HG02588 (cell line): ENCODE measurements around the gene PIEZO1.
A peak's percentile ranks its signal among the peaks of the same experiment; 100 is the strongest.

Experiments
- ATAC-seq: cut with Tn5 transposase; IDR thresholded peaks from one replicate; pipeline ENCODE4 v1.9.1; 2021; ENCODE audit warnings: mild to moderate bottlenecking, moderate library complexity; ENCODE audit not compliant: unreplicated experiment

PIEZO1 gene

DNA sequence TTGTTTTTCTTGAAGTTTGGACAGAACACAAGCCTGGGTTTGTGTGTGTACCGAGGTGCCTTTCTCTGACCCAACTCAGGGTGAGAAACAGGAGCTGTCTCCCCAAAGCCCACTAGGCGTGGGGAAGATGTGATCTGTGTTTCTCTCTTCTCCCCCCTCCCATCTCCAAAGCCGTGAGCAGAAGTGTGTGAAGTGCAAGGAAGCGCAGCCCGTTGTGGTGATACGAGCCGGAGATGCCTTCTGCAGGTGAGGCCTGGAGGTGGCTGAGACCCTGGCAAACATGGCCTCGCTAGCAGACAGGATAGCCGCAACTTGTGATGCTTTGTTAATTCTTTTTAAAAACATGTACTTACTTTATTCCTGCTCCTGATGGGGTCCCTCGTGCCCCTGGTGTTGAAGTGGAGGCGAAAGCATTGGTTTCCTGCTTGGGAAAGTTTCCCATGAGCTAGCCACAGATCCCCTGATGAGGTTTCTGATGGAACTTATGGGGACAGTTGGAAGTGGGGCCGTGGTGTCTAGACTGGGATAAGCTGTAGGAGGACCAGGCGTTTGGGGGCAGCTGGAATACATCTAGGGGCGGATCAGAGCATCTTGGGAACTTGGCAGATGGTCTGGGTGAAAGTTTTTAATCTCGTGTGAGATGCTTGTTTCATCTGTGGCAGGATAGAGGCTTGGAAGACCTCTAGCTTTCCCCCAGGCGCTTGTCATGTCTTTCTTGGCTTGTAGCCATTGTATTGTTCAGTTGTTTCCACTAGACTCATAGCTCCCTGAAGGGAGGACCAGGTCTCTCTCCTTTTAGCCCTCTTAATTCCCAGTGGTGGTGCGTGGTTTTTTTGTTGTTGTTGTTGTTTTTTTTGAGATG is 77.8 kb downstream of the PIEZO1 start:
- no peak for ATAC-seq

GRCh38 chr16:88706229-88706964 is 78.6 kb downstream of the PIEZO1 start, which contains the start of the genes CTU2 and RNF166:
TSS of gene CTU2 (plus strand) at chr16:88706503. CDS start at chr16:88706531, 28 bp downstream.
TSS of gene RNF166 (minus strand) at chr16:88706408. CDS start at chr16:88706325, 83 bp downstream.
- ATAC-seq: peak; percentile 67

DNA sequence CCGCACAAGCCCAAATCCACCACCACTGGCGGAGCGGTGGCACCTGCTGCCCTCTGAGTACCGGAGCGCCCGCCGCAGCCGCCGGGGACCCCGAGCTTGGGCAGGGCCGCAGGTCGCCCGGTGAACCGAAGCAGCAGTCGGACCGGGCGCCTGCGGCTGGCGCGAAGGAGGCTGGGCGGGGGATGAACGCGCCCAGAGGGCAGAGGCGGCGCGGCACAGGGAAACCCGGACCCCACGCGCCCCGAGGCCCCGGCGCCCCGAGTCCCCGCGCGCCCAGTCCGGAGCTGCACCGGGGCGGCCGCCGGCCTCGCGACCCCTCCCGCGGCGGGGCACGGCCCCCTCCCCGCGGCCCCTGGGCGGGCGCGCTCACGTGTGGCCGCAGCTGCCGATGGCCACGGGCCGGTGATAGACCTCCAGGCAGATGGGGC is 79.2 kb downstream of the PIEZO1 start:
- peak; percentile 12 for ATAC-seq

GRCh38 chr16:88705076-88705684 is 79.8 kb downstream of the PIEZO1 start:
- ATAC-seq: no peak

DNA sequence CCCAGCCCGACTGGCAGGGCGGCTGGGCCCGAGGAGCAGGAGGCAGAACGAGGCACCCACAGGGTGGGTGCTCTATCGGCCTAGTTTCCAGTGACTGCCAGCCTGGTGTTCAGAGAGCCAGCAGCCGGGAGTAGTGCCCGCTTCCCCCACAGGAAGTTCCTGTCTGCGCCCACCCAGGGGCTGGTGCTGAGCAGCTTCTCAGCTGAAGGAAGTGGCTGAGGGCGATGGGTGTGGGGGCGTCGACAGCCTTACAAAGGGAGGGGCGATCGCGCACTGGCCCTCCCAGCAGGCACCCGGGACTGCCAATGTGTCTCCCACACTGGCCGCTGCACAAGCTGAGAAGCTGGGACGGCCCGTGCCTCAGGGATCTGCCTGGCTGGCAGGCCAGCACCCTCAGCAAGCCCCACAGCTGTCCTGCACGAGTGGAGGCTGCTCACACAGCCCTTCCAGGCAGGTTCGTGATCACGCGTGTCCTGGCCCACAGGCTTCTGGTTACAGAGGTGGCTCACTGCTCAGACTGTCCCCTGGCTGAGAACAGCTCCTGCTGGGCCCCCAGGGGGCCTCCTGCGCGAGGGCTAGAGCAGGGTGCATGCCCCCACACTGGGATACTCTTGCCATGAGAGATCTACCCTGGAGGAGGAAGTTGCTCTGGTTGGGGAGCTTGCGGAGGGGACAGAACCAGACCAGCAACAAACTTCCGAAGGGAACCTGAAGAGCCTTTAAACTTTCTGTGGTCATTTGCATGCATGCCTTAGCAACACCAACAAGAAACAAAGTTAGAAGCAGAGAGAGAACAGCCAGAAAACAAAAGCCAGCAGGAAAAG is 81.3 kb downstream of the PIEZO1 start:
- no peak for ATAC-seq

- no peak for ATAC-seq
Measured at GRCh38 chr16:88702371-88703210, 82.4 kb downstream of the PIEZO1 start.

DNA sequence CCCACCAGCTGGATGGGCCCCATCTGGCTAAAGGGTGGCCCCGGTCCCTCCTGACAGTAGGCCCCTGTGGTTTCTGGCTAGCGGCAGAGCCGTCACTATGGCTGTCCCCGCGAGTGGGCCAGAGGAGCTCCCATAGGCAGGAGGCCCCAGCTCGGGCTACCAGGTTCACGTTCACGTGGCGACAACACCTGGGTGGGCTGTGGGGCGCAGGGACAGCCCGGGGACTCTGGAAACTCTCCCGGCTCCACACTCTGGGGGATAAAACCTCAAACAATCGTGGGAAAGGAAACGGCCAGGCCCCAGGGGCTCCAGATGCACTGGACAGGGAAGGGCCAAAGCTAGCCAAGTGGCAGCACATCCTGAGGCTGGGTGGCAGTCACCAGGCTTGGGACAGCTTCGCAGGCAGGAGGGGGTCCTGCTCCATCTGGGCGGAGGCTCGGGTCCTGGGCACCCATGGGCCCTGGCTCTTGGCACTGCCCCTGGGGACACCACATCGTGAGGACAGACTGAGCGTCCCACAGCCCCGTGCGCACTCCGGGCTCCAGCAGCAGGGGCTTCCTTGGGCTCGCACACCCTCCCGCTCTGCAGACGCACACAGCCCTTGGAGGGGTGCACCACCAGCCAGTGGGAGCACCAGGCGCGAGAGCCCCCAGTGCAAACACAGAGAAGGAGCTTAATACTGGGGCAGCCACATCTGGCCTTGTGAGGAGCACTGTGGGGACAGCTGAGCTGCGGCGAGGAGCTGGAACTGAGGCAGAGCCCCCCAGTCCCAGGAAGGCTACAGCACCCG is 83.2 kb downstream of the PIEZO1 start:
- no peak for ATAC-seq

GRCh38 chr16:88700636-88701482 is 84.2 kb downstream of the PIEZO1 start:
- ATAC-seq: peak; percentile 59

- ATAC-seq: no peak
Measured at GRCh38 chr16:88700322-88700635, 84.7 kb downstream of the PIEZO1 start.

DNA sequence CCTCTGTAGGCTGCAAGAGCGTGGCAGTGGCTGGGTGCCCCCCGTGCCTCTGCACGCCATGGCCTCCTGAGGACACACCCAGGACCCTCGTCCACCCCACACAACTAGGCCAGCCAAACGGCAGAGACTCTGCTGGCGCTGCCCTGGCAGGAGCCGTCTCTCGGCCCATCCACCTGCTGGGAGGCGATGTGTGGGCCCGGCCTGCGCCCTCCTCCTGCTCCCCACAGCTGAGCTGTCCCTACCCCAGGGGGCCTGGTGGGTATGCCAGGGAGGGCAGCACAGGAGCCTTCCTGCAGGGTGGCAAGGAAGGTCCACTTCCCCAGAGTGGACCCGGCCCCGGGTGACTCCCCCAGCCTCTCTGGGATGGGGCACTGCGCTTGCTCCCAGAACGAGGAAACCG is 85.8 kb downstream of the PIEZO1 start:
- ATAC-seq: no peak

GRCh38 chr16:88698646-88699045 is 86.4 kb downstream of the PIEZO1 start:
- ATAC-seq: no peak

- ATAC-seq: no peak
Measured at GRCh38 chr16:88697831-88698615, 87.0 kb downstream of the PIEZO1 start.

GRCh38 chr16:88697116-88697830 is 87.7 kb downstream of the PIEZO1 start:
- ATAC-seq: no peak

DNA sequence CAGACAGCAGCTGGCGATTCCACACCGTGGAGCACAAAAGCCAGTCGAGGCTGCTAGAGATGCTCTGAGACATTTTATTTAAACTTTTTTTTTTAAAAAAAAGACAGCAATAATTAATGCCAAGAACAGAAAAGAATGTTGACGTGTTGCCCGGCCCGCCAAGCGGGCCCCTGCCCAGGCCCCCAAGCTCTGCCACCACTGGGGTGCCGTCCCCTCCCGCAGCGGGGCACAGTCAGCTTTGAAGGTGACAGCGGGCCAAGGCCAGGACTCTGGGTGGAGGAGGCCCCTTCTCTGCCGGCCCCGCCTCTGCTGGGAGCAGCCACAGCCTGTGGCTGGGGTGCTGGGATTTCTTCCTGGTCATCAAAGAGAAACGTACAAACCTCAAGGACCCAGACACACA is 88.6 kb downstream of the PIEZO1 start:
- no peak for ATAC-seq

GRCh38 chr16:88695753-88696152 is 89.3 kb downstream of the PIEZO1 start:
- ATAC-seq: no peak

DNA sequence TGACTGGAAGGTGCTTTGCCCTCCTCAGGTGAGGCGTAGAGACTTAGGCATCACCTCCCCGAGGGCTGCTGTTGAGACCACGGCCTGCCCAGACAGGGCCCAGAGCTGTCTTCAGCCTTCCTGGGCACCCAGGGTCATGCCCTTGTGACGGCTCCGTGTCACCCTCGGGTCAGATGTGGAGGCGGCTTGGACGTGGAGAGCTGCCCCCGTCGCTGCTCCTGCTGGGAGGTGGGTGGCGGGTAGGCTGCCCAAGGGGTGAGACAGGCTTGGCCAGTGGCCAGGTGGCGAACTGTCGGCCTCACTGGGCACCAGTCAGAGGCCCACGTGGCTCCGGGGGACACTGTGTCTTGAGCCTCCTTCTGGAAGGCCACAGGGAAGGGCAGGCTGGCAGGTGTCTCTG is 89.8 kb downstream of the PIEZO1 start:
- ATAC-seq: no peak
